Activated CD4-positive, CD25-positive, alpha-beta regulatory T cell (primary cell): ENCODE measurements around the gene COL21A1.
"Not testable (repeated sequence)": the region's sequence is repeated elsewhere in the genome, so short reads cannot be mapped to it uniquely, and the experiment has no call there.

Experiments used
- DNase-seq, 4 experiments: peaks; one replicate each; lab custom pipeline; 2025; lab: John Stamatoyannopoulos, UW

COL21A1 gene

DNA sequence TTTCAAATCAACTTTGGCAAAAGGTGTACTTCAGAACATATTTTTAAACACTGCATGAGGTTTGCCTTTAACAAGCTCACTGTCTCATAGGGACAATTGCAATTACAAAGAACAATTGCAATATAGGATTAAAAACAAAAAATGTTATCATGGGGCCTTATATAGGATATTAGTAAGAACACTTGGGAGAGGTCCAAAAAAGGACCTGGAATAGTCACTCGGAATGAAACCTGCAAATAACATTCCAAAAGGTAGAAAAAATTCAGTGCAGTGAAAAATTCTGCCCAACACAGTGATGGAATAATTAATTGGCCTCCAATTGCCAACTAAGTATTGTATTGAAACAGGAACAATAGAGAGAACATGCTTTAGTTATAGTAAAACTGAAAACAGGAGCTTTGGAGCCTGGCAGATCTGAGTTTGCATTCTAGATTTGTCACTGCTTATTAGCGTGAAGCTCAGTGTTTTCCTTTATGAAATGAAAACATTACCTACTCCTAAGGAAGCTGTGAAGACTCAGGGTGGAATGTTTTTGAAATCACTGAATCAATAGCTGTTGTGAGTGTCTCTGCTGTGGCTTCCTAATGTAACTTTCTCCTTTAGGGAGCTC lies 199.3 kb downstream of the COL21A1 start:
- DNase-seq = no peak

DNA sequence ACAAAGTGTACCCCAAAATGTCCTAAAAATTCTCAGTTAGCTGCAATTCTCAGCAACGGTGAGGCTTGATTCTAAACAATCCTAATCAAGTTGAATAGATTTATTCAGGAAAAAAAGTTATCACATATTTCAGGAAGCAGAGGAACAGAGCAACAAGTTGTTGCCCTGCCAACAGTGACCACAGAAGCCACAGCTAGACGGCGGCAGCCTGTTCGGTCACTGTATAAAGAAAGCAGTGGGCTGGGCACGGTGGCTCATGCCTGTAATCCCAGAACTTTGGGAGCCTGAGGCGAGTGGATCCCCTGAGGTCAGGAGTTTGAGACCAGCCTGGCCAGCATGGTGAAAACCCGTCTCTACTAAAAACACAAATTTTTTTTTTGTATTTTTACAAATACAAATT lies 200.8 kb downstream of the COL21A1 start:
- no peak for DNase-seq

DNA sequence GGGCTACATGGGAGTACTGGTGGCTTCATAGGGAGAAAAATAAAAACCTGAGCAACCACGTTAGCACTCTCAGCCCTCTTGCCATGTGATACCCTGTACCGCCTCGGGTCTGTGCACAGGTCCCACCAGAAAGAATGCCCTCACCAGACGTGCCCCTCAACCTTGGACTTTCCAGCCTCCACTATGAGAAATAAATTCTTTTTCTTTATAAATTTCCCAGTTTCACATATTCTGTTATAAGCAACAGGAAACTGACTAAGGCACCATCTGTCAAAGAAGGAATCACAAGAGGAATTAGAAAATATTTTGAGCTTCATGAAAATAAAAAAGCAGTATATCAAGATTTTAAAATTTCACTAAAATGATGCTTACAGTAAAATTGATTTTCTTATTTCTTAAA lies 203.6 kb downstream of the COL21A1 start:
- no peak for DNase-seq

- no peak for DNase-seq
Measured at GRCh38 chr6:56043076-56043475, 204.3 kb downstream of the COL21A1 start.

DNA sequence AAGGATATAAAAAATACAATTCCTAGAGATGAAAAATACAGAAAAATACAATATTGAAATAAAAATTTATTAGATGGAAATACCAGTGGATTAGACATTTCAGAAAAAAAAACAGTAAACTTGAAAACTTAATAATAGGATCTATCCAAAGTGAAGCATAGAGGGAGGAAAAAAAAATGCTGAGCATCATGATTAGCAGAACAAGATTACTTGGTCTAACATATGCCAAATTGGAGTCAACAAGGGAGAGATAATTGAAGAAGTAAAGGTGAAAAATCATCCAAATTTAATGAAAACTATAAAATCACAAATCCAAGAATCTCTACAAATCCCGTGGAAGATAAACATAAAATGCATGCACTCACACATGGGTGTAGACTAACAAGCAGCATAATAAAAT lies 205.8 kb downstream of the COL21A1 start:
- no peak for DNase-seq

- DNase-seq = no peak
Measured at GRCh38 chr6:56040889-56041301, 206.5 kb downstream of the COL21A1 start.

DNA sequence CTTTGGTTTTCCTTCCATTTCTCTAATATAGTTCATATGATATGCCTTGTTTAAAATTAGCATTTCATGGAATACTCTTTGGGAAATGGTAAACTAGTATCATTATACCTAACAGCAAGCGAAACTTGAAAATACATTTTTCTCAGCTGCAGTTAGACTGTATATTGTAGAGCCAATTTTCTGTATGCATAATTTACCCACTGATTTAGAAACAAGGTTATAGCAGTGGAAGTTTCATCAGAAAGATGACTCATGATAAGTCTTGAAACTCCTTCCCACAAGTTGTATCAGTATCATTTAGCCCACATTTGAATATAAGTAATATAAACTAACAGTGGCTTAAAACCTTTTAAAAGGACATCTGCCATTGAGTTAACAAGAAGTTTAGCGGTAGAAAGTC lies 207.2 kb downstream of the COL21A1 start:
- no peak for DNase-seq

DNA sequence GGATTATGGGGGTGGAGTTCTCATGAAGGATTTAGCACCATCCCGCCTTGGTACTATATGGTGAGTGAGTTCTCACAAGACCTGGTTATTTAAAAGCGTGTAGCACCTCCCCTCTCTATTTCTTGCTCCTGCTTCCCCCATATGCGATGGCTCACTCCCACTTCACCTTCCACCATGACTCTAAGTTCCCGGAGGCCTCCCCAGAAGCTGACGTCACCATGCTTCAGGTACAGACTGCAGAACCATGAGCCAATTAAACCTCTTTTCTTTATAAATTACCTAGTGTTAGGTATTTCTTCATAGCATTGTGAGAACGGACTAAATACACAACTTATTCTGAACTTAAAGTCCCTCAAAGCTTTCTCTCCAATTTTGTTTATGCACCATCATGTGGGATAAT lies 208.6 kb downstream of the COL21A1 start:
- no peak for DNase-seq

- DNase-seq = no peak
Measured at GRCh38 chr6:56037601-56038000, 209.8 kb downstream of the COL21A1 start.

- no peak for DNase-seq
Measured at GRCh38 chr6:56036916-56037600, 210.3 kb downstream of the COL21A1 start.

GRCh38 chr6:56033401-56033800 lies 214.0 kb downstream of the COL21A1 start:
- no peak for DNase-seq

GRCh38 chr6:56032715-56033260 lies 214.6 kb downstream of the COL21A1 start:
- DNase-seq = no peak

GRCh38 chr6:56027865-56028264 lies 219.5 kb downstream of the COL21A1 start:
- DNase-seq = no peak

DNA sequence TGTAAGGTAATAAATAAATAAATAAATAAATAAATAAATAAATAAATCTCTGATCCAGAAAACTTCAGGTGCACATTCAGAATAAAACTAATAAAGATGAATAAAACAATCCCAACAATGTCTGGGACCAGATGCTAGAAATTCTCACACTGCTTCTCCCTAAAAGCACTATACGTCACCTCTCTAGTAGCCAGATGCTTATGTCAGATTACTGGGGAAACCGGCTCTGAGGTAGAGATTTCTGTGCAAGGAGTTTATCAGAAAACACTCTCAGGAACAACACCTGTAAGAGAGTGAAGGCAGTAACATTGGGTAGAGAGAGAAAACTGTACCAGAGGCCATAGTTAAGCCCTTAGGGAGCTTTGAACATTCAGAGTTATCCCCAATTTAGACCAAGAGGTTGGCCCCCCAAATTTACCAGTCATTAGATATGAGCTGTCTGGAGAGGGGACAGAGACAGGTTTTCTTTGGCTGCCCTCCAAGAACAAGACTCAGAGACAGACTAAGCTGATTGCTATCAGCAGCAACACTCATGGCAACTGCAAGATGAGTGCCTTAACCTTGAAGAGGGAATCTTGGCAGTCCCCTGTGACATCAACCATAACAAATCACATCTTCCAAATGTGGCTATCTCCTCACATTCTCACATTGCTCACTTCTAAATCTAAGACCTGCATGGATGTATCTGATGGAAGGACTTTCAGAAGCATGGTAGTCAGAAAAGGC lies 220.8 kb downstream of the COL21A1 start:
- DNase-seq = no peak

DNA sequence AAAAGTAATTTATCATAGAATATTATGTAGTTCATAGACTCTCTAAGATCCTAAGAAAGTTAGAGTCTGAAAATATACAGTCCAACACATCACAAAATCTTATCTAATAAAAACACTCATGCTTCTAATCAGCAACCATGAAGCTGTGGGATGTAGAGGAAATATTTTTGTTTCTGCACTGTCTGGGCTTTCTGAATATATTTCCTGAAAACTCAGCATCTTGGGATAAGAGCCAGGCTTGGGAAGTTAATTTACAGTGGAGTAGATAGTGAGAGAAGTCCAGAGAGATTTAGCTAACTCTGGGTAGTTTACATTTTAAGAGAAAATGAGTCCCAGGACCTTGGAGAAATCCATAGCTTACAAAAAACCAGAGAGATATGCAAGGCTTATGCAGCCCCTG lies 221.6 kb downstream of the COL21A1 start:
- no peak for DNase-seq

DNA sequence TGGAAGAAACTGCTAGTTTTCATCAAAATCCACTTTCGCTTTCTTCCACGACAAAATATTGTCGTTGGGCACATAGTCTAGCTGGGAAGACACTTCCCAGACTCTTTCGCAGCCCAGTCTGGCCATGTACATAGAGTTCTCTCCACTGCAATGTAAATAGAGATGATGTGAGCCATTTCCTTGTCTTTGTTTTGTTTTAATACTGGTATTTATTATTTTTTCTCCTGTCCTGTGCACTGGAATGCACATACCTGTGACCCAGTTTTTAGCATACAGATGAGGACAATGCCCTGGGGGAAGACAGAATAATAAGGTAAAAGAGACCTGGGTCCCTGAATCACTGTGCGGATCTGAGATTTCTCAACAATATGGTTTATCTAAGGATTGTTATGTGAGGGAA lies 222.4 kb downstream of the COL21A1 start:
- no peak for DNase-seq

DNA sequence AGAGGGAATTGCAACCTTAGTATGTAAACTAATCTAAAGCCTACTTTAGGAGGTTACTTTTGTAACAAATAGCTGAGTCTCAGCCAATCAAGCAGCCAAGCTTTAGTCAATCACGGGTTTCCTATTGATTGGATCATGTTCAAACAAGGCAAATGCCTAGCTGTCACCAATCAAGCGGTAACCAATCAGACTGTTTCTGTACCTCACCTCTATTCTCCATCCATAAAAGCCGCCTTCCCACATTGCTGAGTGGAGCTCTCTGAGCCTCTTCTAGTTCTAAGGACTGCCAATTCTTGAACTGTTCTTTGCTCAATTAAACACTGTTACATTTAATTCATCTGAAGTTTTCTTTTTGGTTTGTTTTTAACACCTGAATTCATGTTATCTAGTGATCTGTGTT lies 223.6 kb downstream of the COL21A1 start:
- no peak for DNase-seq

DNA sequence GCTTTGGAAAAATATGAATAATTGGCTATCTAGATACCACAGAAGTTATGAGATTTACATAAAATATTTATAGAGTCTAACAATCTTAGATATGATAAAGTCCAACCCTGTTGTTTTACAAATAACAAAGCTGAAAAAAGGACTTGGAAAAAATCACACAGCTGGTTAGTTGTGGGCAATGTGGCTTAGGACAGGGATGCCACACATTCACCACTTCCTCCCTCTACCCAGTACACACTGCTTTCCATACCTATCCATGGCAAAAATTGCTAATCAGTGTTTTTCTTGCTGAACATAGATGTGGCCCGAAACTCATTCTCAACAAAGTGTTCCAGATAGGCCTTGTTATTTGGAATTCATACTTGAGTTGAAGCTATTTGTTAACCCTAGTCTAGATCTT lies 224.7 kb downstream of the COL21A1 start:
- DNase-seq = no peak

DNA sequence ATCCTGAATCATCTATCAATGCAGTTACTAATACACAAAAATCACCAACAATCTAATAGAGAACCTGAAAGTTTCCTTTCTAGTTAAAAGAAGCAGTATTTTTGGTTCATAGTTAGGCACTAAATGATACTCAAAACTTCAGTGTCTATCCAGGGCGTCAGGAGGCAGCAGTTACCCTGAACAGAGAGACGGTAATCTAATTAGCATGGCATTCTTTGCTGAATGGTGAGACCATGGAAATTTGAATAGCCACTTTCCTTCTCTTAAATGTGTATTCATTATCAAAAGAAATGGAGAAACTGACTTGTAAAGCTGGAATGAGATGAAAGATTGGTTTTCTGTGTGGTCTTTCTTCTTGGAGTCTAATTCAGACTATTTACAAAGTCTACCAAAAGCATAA lies 225.4 kb downstream of the COL21A1 start:
- no peak for DNase-seq

DNA sequence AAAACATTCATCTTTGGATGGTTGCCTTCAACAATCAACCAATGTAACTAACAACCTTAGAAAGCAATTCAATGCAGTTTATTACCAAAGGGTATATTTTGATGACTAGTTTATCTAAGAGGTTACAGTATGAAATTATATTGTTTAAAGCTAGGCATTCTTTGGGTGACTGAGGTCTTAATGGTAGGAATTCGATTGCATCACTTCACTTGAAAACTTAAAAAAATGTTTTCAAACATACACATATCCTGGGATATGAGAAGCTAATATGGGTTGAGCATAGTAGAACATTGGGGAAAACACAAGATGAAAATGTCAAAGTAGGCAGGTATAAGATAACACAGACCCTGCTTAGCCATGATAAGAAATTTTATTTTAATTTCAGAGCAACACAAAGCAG lies 227.4 kb downstream of the COL21A1 start:
- DNase-seq = no peak

GRCh38 chr6:56017198-56017597 lies 230.2 kb downstream of the COL21A1 start:
- DNase-seq = no peak

GRCh38 chr6:56014039-56014438 lies 233.3 kb downstream of the COL21A1 start:
- DNase-seq = not testable (repeated sequence)

- DNase-seq = no peak
Measured at GRCh38 chr6:56009636-56010035, 237.7 kb downstream of the COL21A1 start.
